ENCODE results near the gene SULF2. TPM values are rescaled to one million over a fixed set of nuclear protein-coding genes. Genes with fewer than 3 reads are reported as not detected.

Gene SULF2
- total and polyA plus RNA-seq, 2 of the 13 experiments (the other 11 are each of a cell fraction or from before 2014, with no cell fraction given) = 7.2 to 50.9 TPM

DNA sequence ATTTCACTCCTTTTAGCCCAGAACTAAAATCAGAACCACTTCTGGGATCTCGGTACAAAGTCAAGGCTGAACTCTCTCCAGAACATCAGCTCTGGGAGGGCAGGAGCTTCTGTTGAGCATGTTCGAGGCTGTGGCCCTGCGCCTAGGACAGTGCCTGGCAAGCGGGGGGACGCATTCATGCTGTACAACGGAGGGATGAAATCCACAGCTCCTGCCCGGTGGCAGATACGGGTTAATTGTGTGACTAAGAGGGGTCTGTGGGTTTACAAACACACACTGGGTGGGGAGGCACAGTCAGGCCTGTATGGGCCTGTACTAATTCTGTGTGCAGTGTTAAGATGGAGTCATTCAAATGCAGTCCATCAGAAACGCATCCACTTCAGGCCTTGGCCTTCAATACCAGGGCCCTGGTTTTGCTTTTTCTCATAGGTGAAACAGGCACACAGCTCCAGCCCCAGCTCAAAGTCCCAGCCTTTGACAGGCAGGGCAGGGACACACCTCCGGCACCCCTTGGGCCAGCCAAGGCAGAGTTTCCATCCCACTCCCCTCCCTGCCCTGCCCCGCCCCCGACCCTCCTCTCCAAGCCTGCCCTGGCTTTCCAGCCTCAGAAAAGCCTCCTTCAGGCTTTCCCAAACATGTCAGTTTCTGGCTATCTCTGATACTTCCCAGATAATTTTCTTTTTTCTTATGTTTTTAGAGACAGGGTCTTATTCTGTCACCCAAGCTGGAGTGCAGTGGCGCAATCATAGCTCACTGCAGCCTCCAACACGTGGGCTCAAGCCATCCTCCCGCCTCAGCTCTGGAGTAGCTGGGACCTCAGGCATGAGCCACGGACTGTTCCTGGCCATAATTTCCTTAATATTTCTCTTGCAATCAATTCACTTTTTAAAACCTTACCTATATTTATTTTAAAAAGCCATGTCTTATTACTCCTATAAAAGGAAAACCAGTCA lies 109.8 kb downstream of the SULF2 start (continued):
- TF ChIP-seq, protein P1, sequence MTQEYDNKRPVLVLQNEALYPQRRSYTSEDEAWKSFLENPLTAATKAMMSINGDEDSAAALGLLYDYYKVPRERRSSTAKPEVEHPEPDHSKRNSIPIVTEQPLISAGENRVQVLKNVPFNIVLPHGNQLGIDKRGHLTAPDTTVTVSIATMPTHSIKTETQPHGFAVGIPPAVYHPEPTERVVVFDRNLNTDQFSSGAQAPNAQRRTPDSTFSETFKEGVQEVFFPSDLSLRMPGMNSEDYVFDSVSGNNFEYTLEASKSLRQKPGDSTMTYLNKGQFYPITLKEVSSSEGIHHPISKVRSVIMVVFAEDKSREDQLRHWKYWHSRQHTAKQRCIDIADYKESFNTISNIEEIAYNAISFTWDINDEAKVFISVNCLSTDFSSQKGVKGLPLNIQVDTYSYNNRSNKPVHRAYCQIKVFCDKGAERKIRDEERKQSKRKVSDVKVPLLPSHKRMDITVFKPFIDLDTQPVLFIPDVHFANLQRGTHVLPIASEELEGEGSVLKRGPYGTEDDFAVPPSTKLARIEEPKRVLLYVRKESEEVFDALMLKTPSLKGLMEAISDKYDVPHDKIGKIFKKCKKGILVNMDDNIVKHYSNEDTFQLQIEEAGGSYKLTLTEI (CRISPR knock-in tag; conservative IDR thresholded peaks at IDR 0.05) = no peak
- TF ChIP-seq TBX2 (CRISPR knock-in tag; IDR thresholded peaks at IDR 0.05; ENCODE audit: borderline replicate concordance) (no peak), ZNF460 (CRISPR knock-in tag; IDR thresholded peaks at IDR 0.05; ENCODE audit: borderline replicate concordance) (no peak), SNAI1 (CRISPR knock-in tag; IDR thresholded peaks at IDR 0.05; ENCODE audit: borderline replicate concordance) (no peak), EP300 (IDR thresholded peaks at IDR 0.05; ENCODE audit: low read depth in 2 of 2, low read length in 2 of 2) (no peak), EP300 (CRISPR knock-in tag; IDR thresholded peaks at IDR 0.05; ENCODE audit: borderline replicate concordance) (no peak), KDM3A (CRISPR knock-in tag; IDR thresholded peaks at IDR 0.05; ENCODE audit: low read depth) (no peak), SAP130 (CRISPR knock-in tag; IDR thresholded peaks at IDR 0.05; ENCODE audit: low read depth) (peak; percentile 33; the same call in 1 of the 2 replicates), MTF2 (CRISPR knock-in tag; IDR thresholded peaks at IDR 0.05; ENCODE audit: borderline replicate concordance) (no peak), KMT2B (CRISPR knock-in tag; IDR thresholded peaks at IDR 0.05) (0 out of 2 replicates have a peak, but pooled peaks have one; percentile 29)
- TF ChIP-seq, protein P2, sequence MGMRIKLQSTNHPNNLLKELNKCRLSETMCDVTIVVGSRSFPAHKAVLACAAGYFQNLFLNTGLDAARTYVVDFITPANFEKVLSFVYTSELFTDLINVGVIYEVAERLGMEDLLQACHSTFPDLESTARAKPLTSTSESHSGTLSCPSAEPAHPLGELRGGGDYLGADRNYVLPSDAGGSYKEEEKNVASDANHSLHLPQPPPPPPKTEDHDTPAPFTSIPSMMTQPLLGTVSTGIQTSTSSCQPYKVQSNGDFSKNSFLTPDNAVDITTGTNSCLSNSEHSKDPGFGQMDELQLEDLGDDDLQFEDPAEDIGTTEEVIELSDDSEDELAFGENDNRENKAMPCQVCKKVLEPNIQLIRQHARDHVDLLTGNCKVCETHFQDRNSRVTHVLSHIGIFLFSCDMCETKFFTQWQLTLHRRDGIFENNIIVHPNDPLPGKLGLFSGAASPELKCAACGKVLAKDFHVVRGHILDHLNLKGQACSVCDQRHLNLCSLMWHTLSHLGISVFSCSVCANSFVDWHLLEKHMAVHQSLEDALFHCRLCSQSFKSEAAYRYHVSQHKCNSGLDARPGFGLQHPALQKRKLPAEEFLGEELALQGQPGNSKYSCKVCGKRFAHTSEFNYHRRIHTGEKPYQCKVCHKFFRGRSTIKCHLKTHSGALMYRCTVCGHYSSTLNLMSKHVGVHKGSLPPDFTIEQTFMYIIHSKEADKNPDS (CRISPR knock-in tag; IDR thresholded peaks at IDR 0.05) = 0 out of 2 replicates have a peak, but pooled peaks have one; percentile 27
- TF ChIP-seq, protein P3, sequence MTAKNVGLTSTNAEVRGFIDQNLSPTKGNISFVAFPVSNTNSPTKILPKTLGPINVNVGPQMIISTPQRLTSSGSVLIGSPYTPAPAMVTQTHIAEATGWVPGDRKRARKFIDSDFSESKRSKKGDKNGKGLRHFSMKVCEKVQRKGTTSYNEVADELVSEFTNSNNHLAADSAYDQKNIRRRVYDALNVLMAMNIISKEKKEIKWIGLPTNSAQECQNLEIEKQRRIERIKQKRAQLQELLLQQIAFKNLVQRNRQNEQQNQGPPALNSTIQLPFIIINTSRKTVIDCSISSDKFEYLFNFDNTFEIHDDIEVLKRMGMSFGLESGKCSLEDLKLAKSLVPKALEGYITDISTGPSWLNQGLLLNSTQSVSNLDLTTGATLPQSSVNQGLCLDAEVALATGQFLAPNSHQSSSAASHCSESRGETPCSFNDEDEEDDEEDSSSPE (CRISPR knock-in tag; IDR thresholded peaks at IDR 0.05) = peak; percentile 15; the same call in 1 of the 2 replicates
- TF ChIP-seq, protein P4, sequence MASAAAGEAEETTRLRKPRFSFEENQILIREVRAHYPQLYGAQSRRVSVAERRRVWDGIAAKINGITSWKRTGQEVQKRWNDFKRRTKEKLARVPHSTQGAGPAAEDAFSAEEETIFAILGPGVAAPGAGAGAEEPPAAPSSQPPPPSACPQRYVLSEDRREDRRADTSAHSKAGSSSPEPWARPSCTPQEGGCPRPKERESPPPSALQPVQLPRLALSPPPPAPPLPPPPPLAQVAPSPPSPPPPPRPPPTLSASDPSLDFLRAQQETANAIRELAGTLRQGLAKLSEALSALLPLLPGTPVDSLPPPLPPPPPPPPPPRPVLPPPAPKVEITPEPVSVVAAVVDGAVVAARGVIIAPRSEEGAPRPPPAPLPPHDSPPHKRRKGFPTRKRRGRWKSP (CRISPR knock-in tag; IDR thresholded peaks at IDR 0.05) = no peak
- TF ChIP-seq, protein P5, sequence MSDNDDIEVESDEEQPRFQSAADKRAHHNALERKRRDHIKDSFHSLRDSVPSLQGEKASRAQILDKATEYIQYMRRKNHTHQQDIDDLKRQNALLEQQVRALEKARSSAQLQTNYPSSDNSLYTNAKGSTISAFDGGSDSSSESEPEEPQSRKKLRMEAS (IDR thresholded peaks at IDR 0.05) = peak; percentile 61
- TF ChIP-seq, protein P6, sequence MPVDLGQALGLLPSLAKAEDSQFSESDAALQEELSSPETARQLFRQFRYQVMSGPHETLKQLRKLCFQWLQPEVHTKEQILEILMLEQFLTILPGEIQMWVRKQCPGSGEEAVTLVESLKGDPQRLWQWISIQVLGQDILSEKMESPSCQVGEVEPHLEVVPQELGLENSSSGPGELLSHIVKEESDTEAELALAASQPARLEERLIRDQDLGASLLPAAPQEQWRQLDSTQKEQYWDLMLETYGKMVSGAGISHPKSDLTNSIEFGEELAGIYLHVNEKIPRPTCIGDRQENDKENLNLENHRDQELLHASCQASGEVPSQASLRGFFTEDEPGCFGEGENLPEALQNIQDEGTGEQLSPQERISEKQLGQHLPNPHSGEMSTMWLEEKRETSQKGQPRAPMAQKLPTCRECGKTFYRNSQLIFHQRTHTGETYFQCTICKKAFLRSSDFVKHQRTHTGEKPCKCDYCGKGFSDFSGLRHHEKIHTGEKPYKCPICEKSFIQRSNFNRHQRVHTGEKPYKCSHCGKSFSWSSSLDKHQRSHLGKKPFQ (CRISPR knock-in tag; IDR thresholded peaks at IDR 0.05; ENCODE audit: insufficient replicate concordance) = peak; percentile 31
- TF ChIP-seq, protein P7, sequence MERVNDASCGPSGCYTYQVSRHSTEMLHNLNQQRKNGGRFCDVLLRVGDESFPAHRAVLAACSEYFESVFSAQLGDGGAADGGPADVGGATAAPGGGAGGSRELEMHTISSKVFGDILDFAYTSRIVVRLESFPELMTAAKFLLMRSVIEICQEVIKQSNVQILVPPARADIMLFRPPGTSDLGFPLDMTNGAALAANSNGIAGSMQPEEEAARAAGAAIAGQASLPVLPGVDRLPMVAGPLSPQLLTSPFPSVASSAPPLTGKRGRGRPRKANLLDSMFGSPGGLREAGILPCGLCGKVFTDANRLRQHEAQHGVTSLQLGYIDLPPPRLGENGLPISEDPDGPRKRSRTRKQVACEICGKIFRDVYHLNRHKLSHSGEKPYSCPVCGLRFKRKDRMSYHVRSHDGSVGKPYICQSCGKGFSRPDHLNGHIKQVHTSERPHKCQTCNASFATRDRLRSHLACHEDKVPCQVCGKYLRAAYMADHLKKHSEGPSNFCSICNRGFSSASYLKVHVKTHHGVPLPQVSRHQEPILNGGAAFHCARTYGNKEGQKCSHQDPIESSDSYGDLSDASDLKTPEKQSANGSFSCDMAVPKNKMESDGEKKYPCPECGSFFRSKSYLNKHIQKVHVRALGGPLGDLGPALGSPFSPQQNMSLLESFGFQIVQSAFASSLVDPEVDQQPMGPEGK (CRISPR knock-in tag; IDR thresholded peaks at IDR 0.05) = 0 out of 2 replicates have a peak, but pooled peaks have one; percentile 12

All from HepG2 (cell line).